ENCODE measurements around the gene VWC2.

- TF ChIP-seq, protein P1, sequence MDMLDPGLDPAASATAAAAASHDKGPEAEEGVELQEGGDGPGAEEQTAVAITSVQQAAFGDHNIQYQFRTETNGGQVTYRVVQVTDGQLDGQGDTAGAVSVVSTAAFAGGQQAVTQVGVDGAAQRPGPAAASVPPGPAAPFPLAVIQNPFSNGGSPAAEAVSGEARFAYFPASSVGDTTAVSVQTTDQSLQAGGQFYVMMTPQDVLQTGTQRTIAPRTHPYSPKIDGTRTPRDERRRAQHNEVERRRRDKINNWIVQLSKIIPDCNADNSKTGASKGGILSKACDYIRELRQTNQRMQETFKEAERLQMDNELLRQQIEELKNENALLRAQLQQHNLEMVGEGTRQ (IDR thresholded peaks at IDR 0.05; ENCODE audit: borderline replicate concordance, low read depth, low read length) = no peak
- TF ChIP-seq CUX1 (IDR thresholded peaks at IDR 0.05; ENCODE audit: insufficient replicate concordance, low read depth, low read length) = no peak
- no peak for TF ChIP-seq CHD4 (IDR thresholded peaks at IDR 0.05)
Measured at GRCh38 chr7:49803812-49804211, 30.4 kb downstream of the VWC2 start.
